Skeletal muscle cell (primary cell): ENCODE results near the gene PIK3AP1.

Experiments
- DNase-seq: peaks from one replicate; pipeline ENCODE4 v3.0.0-alpha.2; 2010; ENCODE audit warnings: low read depth
- H3K4me3 ChIP-seq: 2 replicates; pipeline ENCODE4 v1.5.1; 2011; ENCODE audit warnings: low read depth, mild to moderate bottlenecking, control low read depth, low read length, moderate library complexity

PIK3AP1 gene

GRCh38 chr10:96625173-96625572 is 95.1 kb downstream of the PIK3AP1 start:
- no peak overlapping the region for H3K4me3 ChIP-seq
- no peak for DNase-seq

GRCh38 chr10:96622013-96622787 is 98.1 kb downstream of the PIK3AP1 start:
- no peak overlapping the region for H3K4me3 ChIP-seq
- no peak for DNase-seq

- H3K4me3 ChIP-seq, result no peak overlapping the region
These were observed 100.2 kb downstream of the PIK3AP1 start for GRCh38 chr10:96619796-96620773.

GRCh38 chr10:96619120-96619519 is 101.2 kb downstream of the PIK3AP1 start:
- no peak overlapping the region for H3K4me3 ChIP-seq
- no peak for DNase-seq

More at GRCh38 chr10:96619796-96620773, 100.2 kb downstream of the PIK3AP1 start:
- no peak for DNase-seq

DNA sequence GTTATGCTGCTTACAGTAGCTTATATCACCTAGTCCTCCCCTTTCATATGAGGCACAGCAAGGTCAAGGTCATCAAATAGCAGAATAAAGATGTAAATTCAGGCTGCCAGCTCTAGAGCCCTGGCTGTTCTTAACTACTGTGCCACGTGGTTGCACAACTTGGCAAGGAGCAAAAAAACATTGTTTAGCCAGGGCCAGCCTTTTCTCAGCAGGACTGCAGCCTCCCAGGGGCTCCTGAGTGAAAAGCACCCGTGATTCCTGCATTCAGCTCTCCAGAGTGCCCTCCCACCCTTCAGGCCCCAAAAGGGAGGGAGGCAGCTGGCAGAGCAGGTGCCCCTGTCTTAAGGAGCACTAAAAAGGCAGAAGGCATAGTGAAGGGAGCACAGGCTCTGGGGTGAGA is 101.7 kb downstream of the PIK3AP1 start:
- DNase-seq, result no peak
- no peak overlapping the region for H3K4me3 ChIP-seq

- H3K4me3 ChIP-seq, result no peak overlapping the region
- DNase-seq, result no peak
These were observed 103.4 kb downstream of the PIK3AP1 start for GRCh38 chr10:96616961-96617360.

DNA sequence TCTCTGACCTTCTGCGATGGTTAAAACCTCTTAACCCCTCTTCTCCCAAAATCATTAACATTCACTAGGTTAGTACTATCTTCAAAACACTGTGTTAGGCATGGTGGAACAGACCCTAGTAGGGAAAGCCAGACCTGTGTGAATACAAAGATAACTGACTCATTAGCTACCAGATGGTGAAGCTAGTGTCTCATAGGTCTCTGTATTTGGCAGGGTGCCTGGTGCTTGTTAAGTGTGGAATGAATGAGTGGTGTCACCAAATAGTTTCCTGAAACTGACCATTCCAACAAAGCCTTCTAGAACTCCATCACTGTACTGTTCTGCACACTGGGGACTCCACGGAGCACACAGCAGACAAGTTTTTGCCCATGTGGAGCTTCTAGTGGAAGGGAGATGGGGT is 105.8 kb downstream of the PIK3AP1 start:
- peak; percentile 65 for DNase-seq

DNA sequence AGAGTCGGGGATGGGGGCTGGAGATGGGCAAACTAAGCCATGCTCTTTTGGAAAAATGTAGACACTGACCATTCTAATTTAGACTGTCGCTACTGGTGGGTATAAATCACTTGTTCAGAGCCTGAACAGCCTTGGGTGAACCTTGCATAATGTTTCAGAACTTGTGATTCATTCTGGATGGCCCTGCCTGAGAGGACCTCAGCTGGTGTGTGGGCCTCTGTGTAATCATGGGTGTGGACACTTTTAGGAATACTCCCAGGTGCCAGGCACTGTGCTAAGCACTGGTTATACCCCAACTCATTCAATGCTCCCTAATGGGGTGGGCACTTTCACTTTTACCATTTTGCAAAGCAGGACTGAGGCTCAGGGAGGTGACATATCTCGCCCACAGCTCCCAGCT is 106.7 kb downstream of the PIK3AP1 start:
- no peak overlapping the region for H3K4me3 ChIP-seq
- no peak for DNase-seq

More for the DNA sequence above, 105.8 kb downstream of the PIK3AP1 start:
- H3K4me3 ChIP-seq, result no peak overlapping the region

DNA sequence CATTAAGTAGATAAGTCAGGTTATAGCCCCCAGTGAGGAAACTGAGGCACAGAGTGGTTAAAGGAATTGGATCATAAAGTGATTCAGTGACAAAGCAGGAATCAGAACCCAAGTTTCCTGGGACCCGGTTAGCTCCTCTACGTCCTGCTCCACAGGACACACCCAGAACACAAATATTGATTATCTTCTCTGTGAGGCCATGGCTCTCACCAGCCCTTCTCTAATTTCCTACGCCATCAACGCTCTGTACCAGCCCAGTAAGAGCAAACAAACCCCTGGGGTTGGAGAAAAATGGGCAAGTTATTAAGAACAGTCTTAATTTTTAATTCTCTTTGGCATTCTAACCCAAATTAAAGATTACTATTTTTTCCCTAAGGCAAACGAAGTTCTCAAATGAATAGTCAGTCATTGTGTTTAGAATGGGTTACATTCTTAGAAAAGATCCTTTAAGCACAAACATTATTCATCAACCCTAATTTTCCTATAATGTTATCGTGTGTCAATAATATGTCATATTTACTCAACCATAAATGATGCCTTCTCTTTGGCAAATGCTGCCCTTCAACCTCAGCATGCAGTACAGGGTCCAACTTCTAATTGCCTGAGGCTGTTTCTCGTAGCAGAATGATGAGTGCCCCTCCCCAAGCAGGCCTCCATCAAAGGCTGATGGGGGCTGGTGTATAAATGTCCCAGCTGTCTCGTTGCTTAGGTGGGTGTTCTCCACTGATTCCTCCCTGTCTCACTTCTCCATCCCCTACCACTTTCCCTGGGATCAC is 108.1 kb downstream of the PIK3AP1 start:
- DNase-seq, result no peak
- no peak overlapping the region for H3K4me3 ChIP-seq

DNA sequence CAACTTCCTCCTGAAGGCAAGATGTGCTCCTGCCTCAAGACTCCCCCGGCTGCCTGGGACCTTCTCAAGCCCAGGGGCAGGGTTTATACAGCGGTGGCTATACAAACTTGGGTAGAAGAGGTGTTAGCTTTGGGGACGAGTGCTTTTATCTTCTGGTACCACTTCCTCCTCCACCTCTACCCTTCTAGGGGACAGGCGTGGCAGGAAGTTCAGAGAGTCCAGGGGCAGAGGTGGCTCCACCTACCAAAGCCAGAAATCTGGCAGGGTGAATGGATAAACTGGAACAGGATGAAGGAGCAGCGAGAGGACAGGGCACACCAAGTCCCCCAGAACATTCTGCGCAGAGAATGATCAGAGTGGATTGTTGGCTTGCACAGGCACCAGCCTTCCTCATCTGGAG is 109.5 kb downstream of the PIK3AP1 start:
- no peak for DNase-seq
- no peak overlapping the region for H3K4me3 ChIP-seq

DNA sequence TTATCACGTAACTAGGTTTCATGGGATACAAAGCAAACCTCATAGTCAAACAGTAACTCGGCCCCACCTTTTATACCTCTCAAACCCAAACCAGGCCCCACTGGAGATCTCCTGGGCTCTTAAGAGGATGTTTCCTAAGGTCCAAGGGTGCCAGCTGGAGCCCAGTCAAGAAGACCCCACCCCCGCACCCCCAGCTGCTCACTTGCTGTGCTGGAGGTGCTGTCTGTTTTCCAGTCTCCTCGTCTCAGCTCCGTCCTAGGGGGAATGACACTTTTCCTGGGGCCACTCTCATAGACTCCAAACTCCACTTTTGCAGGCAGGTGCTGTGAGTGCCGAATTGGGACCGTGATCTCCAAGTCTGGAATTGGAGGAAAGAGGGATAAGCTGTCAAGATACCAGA is 110.8 kb downstream of the PIK3AP1 start:
- no peak overlapping the region for H3K4me3 ChIP-seq
- no peak for DNase-seq

DNA sequence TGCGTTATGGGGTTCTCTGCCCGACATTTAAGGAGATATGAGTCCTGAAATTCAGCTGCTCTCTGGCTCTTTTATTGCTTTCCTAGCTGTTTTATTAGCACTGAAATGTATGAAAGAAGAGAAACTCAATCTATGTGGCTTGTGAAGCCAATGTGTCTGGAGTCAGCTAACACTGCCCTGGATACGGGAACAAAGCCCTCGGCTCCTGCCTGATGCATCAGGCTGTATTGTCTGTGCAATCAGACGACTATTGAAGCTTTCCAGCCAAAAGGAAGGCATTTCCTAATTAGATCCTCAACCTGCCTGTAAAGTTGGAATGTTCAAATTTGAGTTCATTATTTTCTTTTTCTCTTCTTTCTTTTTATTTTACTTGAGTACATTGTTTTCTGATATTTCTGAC is 111.5 kb downstream of the PIK3AP1 start:
- DNase-seq, result no peak
- no peak overlapping the region for H3K4me3 ChIP-seq

DNA sequence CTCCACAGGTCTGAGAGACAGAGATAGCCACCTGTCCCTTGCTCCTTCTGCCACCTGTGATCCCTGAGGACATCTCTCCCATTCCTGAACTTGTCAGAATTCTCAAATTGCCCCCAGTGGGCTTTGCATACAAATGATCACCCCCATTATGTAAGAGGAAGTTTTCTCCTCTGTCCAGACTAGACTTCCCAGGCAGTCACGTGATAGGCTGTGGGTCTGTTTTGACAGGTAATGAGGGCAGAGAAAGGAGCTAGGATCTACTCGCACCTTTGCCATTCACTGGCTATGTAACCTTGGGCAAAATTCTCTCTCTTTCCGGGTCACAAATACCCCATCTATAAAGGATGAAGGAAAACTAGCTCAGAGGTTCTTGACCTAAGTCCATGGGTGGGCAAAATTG is 112.1 kb downstream of the PIK3AP1 start:
- no peak overlapping the region for H3K4me3 ChIP-seq
- no peak for DNase-seq

DNA sequence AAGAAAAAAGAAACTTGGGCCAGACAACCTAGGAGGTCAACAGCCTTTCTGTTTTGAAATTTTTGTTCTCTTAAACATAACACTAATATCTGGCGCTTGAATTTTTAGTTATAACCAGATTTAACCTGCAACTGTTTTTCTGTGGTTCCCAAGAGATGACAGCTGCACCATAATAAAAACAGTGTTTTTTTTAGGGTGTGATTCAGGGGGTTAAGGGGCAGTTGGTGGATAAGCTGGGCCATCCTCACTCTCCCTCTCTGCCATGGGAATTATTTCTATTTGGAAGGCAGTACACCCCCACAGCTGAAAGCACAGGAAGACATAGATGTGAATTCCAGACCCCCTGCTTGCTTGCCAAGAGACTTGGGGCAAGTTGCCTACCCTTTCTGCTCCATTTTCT is 113.4 kb downstream of the PIK3AP1 start:
- no peak overlapping the region for H3K4me3 ChIP-seq
- DNase-seq, result no peak

- H3K4me3 ChIP-seq, result no peak overlapping the region
- peak; percentile 20 for DNase-seq
These were observed 114.1 kb downstream of the PIK3AP1 start for GRCh38 chr10:96606216-96606615.

DNA sequence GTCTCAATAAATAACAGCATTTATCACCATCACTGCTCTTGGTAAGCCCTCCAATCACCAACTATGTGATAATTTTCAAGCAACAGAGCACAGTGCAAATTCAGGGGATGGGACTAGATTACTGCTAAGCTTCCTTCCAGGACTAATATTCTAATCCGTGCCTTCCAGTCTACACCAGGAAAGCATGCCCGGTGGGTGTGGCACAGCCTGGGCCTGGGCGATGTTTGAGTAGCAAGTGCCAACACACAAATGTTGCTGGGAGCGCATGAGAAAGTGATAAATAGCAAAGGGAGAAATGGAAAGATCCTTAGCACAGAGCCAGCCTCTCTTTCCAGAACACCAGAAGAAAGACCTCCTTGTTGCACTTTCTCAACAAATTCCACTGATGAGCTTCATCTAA is 120.0 kb downstream of the PIK3AP1 start:
- no peak for DNase-seq
- H3K4me3 ChIP-seq, result no peak overlapping the region

DNA sequence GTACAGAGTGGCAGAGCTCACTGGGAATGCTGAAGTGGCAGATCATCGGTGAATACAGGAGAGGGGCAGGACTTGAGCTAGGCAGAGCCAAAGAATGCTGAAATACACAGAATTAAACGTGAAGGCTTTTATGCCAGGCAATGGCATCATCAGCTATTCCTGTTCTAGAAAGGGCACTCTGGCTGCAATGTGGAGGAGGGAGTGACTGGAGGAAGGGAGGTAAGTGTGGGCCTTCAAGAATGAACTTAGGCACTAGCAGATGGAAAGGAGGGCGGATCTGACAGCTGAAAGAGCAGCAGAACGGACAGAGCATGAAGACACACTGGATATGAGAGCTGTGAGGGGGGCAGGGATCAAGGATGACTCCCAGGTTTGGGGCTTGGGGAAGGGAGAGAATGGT is 121.5 kb downstream of the PIK3AP1 start:
- H3K4me3 ChIP-seq, result no peak overlapping the region
- no peak for DNase-seq

DNA sequence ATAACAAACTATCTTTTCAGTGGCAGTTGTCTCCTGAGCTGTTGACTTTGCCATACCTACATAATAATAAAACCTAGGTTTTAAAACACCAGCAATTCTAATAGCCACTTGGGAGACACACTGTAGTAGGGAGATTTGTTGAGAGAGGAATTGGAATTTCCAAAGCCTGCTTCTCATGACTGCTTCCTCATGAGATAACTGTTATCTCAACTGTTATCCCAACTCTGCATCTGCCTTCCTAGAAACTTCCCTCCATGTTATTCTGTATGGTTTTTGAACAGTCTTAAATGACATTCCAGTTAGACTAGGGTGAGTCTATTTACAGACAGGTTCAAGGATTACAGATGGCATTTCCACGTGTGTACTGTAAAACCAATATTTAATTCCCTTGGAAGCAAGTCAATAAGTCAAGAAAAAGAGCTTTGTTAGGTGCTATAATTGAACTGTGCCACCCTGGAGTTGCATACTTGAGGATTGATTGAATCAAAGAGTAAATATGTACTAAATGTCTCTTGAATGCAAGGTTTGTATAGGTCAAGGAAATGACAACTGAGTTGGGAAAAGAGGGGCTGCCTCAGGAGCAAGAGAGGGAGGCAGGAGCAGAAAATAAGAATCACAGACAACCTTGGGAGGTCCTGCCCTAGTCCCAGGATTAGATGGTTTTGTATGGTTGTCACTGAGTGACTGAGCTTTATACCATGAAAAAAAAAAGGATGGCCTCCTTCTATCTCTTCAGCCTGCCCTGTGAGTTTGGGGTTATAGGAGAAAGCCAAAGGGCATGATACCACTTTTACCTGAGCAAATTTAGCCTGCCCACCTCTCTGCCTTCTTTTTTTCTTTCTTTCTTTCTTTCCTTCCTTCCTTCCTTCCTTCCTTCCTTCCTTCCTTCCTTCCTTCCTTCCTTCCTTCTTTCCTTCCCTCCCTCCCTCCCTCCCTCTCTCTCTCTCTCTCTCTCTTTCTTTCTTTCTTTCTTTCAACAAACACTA is 123.6 kb downstream of the PIK3AP1 start:
- no peak overlapping the region for H3K4me3 ChIP-seq

GRCh38 chr10:96595741-96596140 is 124.6 kb downstream of the PIK3AP1 start:
- H3K4me3 ChIP-seq, result no peak overlapping the region
- no peak for DNase-seq

More for the DNA sequence above, 123.6 kb downstream of the PIK3AP1 start:
- no peak for DNase-seq
